Coronary artery (tissue), 2 donors: ENCODE measurements around the gene SCTR.
A peak's percentile ranks its signal among the peaks of the same experiment; 100 is the strongest.

Experiments used
- DNase-seq: peaks from one replicate; pipeline ENCODE4 v3.0.0-alpha.2; 2017; ENCODE audit warnings: low spot score
- H3K27ac ChIP-seq, 2 donors: fragments of 200-600 bp; sonication (generic); one replicate each; pipeline ENCODE4 v1.5.1; 2016 to 2019
- H3K4me3 ChIP-seq: fragments of 200-600 bp; sonication (generic); 2 replicates; pipeline ENCODE4 v1.5.1; 2016; ENCODE audit warnings: mild to moderate bottlenecking, moderate library complexity
- TF ChIP-seq, protein P1 (sequence below): fragments of 200-600 bp; sonication (generic); IDR thresholded peaks from one replicate; pipeline ENCODE4 v1.5.1; 2019; ENCODE audit warnings: antibody characterized with exemption

Gene SCTR

DNA sequence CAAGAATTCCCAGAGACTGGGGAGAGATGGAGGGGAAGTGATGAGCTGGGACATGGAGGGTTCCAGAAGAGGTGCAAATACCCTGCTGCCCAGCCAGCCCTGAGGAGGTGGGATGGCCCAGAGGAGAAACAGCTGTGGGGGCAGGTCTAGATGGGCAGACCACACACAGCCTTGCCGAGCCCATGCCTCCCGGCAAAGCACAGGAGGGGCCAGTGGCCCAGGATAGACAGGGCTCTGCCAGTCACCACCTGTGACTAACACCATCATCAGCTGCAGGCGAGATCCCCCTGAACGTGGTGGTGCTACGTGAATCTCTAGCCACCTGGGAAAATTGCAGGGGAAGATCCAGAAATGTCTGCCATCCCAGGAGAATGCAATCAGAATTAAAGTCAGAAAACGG is 39.4 kb downstream of the SCTR start:
- Histone ChIP-seq H3K4me3 (no peak overlapping the region), H3K27ac (peak overlapping the region; percentile 68 to 73)
- no peak for DNase-seq
- TF ChIP-seq, protein P1, sequence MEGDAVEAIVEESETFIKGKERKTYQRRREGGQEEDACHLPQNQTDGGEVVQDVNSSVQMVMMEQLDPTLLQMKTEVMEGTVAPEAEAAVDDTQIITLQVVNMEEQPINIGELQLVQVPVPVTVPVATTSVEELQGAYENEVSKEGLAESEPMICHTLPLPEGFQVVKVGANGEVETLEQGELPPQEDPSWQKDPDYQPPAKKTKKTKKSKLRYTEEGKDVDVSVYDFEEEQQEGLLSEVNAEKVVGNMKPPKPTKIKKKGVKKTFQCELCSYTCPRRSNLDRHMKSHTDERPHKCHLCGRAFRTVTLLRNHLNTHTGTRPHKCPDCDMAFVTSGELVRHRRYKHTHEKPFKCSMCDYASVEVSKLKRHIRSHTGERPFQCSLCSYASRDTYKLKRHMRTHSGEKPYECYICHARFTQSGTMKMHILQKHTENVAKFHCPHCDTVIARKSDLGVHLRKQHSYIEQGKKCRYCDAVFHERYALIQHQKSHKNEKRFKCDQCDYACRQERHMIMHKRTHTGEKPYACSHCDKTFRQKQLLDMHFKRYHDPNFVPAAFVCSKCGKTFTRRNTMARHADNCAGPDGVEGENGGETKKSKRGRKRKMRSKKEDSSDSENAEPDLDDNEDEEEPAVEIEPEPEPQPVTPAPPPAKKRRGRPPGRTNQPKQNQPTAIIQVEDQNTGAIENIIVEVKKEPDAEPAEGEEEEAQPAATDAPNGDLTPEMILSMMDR: no peak

DNA sequence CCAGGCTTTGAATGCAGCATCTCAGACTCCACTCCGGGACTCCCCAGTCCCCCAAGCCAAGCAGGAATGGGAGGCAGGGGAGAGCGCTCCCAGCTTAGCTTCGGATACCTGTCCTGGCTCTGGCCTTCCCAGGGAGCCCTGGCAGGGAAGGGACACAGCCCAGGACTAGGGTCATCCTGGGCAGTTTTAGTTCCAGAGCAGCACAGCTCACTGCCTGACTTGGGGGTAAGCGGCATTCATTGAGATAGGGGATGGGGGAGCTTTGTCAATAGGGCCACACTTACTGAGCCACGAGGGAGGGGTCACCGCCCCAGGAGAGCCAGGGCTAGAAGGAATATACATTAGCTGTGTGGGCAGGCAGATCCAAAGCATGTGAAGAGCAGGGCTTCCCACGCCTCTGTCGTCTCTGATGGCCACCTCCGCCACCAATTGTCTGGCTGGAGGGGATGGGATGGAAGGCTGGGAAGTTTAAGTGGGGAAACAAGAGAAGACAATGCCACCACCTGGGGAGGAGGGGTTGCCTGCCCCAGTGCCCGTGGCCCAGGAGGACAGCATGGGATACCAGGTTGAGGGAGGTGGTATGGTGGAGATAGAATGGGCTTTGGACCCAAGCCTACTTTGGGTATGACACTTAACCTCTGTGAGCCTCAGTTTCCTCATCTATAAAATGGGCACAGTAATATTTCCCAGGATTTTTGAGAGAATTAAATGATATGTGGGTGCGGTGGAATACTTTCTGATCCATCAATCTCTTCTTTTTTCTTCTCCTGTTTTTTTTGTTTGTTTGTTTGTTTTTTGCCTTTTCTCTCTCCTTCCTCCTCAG is 40.2 kb downstream of the SCTR start:
- Histone ChIP-seq H3K27ac (peak overlapping the region; percentile 73 to 91), H3K4me3 (no peak overlapping the region)
- DNase-seq: no peak
- TF ChIP-seq, protein P1: no peak

DNA sequence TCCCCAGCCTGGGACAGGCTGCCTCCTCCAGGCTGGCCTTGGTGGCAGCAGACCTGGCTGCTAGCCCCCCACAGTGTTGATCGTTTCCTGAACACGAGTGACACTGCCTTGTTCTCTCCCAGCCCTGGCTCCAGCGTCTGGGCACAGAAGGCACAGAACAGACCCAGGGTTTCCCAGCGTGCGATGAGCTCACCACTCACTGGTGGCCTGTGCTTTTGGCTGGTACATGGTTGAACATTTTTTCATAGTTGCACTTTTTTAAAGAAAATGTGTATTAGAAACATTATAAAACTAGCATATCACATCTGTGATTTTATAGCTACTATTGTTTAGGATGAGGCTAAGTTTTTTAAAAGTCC is 40.9 kb downstream of the SCTR start:
- Histone ChIP-seq H3K27ac (peak overlapping the region; percentile 73 to 91), H3K4me3 (no peak overlapping the region)
- TF ChIP-seq, protein P1: no peak
- no peak for DNase-seq

DNA sequence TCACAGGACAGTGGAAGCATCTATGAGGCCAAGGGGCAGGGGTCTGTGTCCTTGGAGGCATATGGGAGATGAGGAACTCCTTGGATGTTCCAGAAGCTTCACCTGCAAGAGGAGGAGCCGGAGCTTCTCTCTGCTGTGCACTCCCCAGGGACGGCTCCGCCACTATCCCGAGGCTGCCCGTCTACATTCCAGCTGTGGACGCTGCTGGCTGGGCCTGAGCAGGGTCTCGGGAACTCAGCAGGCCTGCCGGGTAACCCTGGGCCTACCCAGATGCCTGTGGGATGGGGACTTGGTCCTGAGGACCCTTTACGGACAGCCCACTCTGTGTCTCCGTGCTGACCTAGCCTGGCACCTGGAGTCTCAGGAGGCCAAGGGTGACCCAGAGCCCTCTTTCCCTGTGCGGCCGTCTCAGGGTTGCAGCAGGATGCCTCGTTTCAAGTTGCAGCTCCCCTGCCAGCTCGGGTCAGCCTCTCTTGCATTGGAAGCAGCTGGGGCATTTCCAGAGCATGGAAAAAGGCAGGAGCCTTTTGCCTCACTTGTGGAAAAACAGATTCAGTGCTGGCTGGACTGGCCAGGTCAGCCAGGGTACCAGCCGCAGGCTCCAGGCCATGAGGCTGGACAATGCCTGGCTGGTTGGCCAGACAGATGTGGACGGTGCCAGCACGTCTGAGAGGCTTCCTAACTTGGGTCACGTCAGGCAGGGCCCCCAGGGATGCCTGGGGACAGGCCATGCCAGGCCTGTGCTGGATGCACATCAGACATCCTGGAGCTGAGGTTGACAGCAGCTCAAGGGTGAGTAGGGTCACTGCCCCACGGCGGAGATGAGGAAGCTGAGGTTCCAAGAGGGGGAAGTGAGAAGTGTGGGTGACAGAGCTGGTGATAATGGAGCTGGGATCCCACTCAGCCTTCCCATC is 41.5 kb downstream of the SCTR start:
- H3K27ac ChIP-seq: peak overlapping the region; percentile 73 to 91
- peak overlapping the region; percentile 2 for H3K4me3 ChIP-seq
- peak; percentile 87 for DNase-seq
- TF ChIP-seq, protein P1: no peak

DNA sequence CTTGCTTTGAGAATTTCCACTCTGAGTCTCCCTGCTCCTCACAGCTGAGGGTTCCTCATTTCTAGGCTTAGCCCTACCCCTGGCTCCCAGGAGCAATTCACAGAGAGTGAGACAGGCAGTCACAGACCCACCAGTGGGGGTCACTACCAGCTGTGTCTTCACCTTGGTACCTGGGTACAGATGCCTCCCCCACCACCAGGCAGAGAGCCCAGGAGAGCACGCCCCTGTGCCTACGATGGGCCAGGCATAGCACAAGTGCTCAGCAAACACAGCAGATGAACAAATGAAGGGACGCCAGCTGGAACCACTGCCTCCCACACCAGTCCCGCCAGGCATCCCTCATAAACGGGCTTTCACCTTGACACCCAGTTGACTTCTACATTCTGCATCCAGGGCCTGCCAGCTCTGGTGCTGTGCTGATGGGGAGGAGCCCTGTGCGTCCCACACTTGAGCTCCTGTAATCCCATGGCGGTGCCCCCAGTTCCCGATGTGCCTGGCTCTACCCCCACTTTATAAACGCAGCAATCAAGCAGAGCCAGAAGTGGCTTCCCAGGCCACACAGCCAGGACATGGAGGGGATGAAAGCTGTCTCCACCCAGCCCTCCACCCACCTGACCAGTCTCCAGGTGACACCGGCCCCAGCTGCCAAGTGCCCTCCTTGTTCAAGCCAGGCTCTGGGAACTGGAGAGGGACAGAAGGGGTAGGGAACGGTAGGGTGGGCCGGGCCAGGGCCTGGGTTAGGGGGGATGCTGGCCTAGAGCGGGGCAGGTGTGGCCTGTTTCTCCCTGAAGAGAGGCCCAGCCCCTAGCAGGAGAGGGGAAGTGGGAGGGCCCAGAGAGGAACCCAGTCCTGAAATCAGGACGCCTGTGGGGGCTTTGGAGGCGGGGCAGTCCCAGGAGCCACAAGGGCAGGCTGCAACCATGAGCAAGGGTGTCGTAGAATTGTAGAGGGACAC is 42.5 kb downstream of the SCTR start:
- peak overlapping the region; percentile 53 to 91 for H3K27ac ChIP-seq
- TF ChIP-seq, protein P1: no peak
- DNase-seq: no peak

DNA sequence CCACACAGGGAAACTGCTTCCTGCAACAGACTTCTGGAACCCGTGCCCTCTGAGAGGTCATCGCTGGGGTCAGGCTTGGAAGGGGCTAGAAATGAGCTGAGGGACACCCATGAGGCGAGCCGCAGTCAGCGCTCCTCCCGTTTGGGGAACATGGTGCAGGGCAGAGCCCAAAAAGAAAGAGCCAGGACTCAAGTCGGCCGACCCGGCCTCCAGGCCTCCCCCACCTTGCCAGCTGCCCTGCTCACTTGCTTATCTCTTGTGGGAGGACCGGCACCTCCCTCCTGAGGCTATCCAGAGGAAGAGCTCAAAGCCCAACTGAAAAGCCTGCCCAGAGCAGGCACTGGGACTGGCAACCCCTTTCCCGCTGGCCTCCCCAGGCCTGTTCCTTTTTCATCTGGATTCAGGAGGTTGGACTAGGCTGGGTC is 43.6 kb downstream of the SCTR start:
- no peak overlapping the region for H3K4me3 ChIP-seq
- TF ChIP-seq, protein P1: no peak
- DNase-seq: no peak
- no peak overlapping the region for H3K27ac ChIP-seq

More for the DNA sequence above, 42.5 kb downstream of the SCTR start:
- no peak overlapping the region for H3K4me3 ChIP-seq
